OCI-LY7 (cell line): Measurements from ENCODE around the gene ATP6V1E1.

Source experiments
- CTCF ChIP-seq: fragments of 200-600 bp; sonication (generic); conservative IDR thresholded peaks from 2 replicates; pipeline ENCODE4 v1.5.1; 2014; ENCODE audit warnings: mild to moderate bottlenecking, antibody characterized with exemption, low read length, moderate library complexity, mixed read lengths
- EZH2phosphoT487 ChIP-seq: fragments of 200-600 bp; sonication (generic); IDR thresholded peaks from 2 replicates; pipeline ENCODE4 v1.6.1; 2018; ENCODE audit warnings: low read depth, borderline replicate concordance, mild to moderate bottlenecking, mixed run types, antibody characterized with exemption, low read length, moderate library complexity, mixed read lengths

DNA sequence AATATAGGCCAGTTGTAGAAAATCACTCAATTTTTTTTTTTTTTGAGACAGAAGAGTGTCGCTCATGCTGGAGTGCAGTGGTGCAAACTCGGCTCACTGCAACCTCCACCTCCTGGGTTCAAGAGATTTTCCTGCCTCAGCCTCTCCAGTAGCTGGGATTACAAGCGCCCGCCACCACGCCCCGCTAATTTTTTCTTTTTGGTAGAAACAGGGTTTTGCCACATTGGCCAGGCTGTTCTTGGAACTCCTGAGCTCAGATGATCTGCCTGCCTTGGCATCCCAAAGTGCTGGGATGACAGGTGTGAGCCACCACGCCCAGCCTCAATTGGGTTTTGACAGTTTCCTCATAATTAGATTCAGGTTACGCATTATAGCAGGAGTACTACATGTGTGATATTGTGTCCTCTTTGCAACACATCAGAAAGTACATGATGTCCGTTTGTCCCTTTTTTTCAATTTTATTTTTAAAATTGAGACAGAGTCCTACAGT lies 2.6 kb upstream of the ATP6V1E1 start:
- TF ChIP-seq CTCF (no peak), EZH2phosphoT487 (no peak)
